ENCODE measurements around the gene TSPEAR.
"Not testable (repeated sequence)": the region's sequence is repeated elsewhere in the genome, so short reads cannot be mapped to it uniquely, and the experiment has no call there.

Gene TSPEAR

DNA sequence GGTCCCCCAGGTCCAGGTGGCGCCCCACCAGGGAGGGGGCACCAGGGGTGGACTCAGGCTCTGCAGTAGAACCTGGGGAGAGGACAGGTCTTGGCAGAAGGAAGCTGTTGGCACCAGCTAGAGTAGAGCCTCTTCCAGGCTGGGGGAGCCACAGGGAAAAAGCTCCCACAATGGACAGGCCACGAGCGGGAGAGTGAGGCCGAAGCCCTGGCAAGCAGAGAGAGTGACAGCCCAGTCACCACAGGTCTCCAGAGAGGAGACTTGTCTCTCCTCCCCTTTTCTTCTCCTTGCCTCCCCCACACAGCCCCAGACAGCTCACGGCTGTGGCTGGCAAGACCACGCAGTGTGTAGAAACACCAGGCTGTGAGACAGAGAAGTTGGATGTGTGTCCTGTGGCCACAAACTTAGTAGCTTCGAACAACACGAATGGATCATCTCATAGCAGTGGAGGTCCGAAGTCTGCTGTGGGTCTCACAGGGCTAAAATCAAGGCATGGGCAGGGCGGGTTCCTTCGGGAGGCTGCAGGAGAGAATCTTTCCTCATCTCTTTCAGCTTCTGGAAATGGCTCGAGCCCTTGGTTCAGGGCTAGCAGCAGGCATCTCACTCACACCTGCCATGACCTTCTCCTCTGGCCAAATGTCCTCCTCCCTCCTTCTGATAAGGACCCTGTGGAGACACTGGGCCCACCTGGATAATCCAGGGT, 60.2 kb downstream of the TSPEAR start:
- no peak for DNase-seq (ENCODE audit: low read depth)

DNA sequence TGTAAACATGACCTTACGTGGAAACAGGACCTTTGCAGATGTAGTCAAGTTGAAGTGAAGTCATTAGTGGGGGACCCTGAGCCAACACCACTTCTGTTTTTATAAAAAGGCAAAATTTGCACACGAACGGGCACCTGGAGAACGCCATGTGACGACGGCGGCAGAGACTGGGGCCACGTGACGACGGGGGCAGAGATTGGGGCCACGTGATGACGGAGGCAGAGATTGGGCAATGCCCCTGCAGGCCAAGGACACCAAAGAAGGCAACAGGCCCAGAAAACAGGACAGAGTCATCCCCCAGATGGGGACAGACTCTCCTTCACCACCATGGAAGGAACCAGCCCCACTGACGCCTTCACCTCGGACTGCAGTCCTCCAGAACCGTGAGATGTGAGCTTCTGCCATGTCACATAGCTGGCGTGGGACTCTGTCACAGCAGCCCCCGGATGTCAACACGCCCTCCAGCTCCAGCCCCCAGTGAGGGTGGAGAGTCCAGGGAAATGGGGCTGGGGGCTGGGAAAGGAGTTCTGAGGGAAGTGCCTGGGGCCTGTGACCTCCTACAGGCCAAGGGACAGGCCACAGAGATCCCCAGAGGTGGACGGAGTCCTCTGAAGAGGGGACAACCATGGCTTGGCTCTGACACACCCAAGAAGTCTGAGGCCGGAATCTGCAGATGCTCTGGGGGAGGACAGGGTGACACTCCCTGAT, 61.0 kb downstream of the TSPEAR start:
- DNase-seq (ENCODE audit: low read depth), result no peak

DNA sequence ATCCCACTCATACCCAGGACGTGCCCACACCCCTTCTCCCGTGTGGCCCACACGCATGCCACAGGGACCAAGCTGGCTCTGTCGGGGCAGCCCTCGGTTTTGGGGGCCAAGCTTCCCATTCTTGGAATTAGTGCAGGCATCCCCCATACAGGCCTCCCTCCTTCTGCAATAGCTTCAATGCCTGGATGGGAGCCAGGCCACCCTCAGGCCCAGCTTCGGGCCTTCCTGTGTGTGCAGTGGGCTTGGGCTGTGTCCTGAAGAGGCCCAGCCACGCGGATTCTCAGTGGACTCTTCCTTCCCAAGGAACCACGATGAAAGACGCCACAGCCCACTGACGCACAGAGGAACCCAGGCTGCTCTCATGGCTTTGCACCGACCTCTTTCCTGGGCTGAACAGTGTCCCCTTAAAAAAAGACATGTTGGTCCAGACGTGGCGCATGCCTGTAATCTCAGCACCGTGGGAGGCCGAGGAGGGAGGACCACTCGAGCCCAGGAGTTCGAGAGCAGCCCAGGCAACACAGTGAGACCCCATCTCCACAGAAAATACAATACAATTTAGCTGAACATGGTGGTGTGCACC, 61.8 kb downstream of the TSPEAR start:
- no peak for DNase-seq (ENCODE audit: low read depth)

DNA sequence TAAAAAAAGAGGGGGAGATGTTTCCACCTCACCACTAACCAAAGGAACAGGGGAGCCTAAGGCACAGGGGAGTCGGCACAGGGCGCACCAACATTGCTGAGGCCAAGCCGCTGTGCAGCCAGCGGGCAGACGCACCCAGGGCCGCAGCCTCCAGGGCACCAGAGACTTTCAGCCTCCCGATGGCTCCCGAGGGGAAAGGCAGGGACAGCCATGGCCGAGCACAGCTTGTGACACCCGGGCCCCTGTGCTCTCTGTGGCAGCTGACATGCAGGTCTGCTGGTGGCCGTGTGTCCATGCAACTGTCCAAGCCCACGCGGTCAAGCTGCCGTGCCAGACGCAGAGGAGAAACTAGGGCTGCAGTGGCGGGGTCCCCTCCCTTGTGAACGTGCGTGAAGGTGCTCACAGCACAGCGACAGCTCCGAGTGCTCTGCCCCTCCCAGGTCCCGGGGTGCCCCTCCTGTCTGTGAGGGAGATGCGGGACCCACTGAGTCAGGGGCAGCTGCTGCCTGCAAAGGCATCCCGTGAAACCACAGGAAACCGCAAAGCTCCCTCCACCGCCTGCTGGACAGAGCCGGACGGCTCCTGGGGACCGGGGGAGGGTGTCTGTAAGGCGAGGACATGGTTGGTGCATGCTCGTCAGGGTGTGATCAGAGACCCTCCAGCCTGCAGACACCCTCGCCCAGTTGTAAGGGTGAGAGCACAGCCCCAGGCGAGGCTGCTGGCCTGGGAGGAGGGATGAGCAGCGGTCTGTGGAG, 62.6 kb downstream of the TSPEAR start:
- DNase-seq (ENCODE audit: low read depth), result no peak

DNA sequence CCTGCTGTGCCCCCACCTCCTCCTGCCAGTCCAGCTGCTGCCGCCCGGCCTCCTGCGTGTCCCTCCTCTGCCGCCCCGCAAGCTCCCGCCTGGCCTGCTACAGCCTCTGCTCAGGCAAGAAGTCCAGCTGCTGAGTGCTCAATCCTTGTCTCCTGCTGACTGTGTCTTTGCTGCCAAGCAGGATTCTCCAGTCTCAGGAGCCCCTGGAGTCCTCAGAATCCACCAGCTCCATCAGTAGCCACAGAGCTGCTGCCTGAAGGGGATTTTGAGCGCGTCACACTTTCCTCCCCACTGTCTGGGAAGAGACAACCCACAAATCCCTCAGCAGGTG, 64.2 kb downstream of the TSPEAR start:
- DNase-seq (ENCODE audit: low read depth), result no peak

DNA sequence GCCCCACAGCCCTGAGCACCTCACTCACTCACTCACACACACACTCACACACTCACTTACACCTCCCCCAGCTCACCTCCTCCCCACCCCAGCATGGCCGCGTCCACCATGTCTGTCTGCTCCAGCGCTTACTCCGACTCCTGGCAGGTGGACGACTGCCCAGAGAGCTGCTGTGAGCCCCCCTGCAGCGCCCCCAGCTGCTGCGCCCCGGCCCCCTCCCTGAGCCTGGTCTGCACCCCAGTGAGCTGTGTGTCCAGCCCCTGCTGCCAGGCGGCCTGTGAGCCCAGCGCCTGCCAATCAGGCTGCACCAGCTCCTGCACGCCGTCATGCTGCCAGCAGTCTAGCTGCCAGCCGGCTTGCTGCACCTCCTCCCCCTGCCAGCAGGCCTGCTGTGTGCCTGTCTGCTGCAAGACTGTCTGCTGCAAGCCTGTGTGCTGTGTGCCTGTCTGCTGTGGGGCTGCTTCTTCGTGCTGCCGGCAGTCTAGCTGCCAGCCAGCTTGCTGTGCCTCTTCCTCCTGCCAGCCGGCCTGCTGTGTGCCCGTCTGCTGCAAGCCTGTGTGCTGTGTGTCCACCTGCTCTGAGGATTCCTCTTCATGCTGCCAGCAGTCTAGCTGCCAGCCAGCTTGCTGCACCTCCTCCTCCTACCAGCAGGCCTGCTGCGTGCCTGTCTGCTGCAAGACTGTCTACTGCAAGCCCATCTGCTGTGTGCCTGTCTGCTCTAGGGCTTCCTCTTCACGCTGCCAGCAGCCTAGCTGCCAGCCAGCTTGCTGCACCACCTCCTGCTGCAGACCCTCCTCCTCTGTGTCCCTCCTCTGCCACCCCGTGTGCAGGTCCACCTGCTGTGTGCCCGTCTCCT, 64.8 kb downstream of the TSPEAR start, which contains the start of gene KRTAP10-11:
KRTAP10-11 (plus strand) TSS at position 49 of the 856 bp plus-strand sequence; CDS start at position 94, 45 bp downstream.
- not testable (repeated sequence) for DNase-seq (ENCODE audit: low read depth)

DNA sequence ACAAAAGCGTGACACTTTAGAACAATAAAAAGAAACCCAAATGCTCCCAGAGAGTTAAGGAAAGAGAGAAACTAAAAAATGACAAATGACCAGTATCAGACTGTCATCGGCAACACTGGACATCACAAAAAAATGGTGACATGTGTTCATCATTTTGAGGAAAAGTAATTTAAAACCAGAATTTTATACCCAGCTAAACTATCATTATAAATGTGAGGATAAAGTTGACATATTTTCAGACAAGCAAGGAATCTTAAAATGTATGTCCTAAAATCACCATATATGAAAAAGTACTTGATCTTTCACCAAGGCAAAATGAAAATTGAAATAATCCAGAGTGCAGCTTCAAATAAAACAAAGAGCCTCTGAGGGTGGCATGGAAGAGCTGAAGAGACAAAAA, 66.5 kb downstream of the TSPEAR start:
- no peak for DNase-seq (ENCODE audit: low read depth)

DNA sequence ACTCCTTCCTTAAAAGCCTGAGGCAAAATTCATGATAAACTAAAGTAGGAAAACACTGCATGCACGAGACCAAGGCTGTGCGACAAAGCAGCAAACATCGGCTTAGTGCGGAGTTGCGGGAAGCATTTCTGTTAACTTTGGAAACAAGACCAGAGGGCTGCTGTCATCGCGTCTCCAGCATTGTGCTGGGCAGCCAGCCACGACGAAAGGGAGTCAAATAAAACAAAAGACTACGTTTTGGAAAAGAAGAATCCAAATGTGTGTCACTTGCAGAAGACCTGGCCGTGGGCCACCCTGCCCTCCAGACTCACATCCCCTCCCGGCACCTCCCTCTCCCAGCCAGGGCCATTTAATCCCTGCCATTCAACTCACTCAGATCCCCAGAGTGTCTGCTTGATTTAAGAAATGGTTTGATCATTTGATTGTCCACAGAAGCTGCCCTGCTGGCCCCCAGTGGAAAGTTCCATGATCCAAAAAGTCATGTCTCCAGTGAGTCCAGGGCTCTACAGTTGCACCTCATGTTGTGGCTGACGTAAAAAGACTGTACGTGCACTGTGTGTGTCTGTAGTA, 67.5 kb downstream of the TSPEAR start:
- DNase-seq (ENCODE audit: low read depth), result no peak

DNA sequence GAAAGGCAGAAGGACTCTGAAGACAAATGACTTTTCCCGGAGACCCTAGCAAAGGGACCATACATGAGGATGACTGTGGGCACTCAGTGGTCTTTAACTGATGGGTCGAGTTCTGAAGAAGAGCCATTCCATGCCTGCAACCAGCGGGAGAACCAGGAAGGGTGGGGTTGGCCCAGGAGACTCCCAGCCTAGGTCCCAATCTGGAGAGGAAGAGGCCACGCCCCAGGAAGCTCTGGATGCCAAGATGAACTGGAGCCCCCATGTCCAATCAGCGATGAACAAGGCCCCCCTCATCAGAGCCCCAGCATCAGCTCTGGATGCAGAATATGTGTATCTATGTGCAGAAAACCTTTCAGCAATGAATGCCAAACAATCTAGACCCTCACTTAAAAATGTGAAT, 70.6 kb downstream of the TSPEAR start:
- DNase-seq (ENCODE audit: low read depth), result no peak

DNA sequence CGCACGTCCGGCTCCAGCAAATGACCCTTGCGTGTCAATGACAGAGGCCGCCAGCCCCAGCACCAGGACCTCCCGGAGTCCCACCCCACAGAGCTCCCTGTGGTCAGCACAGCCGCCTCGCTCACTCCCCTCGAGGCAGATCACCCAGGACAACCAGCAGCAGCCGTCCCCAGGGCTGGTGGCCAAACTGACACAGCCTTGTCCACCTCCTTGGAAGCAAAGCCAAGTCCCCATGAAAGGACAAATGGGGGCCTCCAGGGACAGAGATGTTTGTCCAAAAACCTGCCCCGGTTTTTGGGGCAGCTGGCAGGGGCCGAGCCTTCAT, 72.1 kb downstream of the TSPEAR start:
- DNase-seq (ENCODE audit: low read depth), result no peak

DNA sequence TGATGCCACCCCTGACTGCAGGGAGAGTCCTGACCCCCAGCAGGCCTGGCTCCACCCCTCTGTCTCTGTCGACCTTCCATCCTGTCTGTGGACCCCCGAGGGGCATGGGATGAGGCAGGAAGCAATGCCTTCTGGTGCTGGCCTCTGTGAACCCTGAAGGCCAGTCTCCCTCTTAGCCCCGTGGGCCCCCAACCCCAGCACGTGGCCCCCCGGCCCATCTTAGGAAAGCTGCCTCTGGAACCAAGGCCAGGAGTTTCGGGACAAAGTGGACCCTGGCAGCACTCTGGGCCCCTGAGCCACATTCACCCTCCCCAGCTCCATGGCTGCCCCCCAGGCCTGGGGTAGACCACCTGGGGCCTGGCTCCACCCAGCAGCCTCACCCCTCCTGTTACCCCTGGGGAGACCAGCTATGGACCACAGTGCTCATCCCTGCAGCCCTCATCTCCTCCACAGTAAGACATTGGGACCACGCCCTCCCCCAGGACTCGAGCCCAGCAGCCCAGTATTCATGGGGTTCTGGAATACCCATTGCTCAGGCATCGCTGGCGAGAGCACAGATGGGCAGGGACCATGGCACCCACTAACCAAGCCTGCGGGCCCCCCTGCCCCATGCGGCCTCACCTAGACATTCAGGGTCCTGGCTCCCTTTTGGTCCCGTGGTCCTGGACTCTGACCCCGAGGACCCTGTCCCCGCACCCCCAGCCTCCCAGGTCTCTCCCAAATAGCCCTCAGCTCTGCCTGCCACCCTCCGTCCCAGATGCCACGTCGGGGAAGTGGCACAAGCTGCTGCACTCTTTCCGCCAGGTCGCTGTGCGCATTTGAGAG, 72.7 kb downstream of the TSPEAR start:
- DNase-seq (ENCODE audit: low read depth), result not testable (repeated sequence)

DNA sequence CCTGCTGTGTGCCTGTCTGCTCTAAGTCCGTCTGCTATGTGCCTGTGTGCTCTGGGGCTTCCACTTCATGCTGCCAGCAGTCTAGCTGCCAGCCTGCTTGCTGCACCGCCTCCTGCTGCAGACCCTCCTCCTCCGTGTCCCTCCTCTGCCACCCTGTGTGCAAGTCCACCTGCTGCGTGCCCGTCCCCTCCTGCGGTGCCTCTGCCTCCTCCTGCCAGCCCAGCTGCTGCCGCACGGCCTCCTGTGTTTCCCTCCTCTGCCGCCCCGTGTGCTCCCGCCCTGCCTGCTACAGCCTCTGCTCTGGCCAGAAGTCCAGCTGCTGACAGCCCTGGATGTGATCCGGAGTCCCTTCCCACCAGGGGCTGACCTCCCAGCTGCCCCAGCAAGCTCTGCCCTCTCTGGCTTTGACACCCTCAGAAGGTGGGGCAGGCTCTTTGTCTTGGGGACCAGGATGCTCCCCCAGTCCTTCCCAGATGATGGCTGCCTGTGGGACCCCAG, 73.5 kb downstream of the TSPEAR start:
- DNase-seq (ENCODE audit: low read depth), result not testable (repeated sequence)

DNA sequence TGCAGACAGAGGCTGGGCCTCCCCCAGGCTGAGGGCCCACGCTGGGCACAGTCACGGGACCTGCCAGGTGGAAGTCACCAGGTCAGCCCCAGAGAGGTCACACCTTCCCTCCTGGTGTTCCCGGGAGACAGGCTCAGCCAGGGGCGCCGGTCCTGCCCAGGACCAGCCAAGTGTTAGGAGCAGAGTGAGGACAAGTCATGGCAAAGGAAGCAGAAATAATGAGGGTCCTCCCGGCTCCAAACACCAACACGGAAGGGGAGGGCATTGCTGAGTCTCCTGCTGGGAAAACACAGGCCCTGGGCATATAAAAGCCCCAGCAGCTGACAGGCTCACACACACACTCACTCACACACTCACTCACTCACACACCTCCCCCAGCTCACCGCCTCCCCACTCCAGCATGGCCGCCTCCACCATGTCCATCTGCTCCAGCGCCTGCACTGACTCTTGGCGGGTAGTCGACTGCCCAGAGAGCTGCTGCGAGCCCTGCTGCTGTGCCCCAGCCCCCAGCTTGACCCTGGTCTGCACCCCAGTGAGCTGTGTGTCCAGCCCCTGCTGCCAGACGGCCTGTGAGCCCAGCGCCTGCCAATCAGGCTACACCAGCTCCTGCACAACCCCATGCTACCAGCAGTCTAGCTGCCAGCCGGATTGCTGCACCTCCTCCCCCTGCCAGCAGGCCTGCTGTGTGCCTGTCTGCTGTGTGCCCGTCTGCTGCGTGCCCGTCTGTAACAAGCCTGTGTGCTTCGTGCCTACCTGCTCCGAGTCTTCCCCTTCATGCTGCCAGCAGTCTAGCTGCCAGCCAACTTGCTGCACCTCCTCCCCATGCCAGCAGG, 74.1 kb downstream of the TSPEAR start, which contains the start of gene KRTAP10-10:
KRTAP10-10 (plus strand) TSS at position 339 of the 833 bp plus-strand sequence; CDS start at position 401, 62 bp downstream.
- no peak for DNase-seq (ENCODE audit: low read depth)

DNA sequence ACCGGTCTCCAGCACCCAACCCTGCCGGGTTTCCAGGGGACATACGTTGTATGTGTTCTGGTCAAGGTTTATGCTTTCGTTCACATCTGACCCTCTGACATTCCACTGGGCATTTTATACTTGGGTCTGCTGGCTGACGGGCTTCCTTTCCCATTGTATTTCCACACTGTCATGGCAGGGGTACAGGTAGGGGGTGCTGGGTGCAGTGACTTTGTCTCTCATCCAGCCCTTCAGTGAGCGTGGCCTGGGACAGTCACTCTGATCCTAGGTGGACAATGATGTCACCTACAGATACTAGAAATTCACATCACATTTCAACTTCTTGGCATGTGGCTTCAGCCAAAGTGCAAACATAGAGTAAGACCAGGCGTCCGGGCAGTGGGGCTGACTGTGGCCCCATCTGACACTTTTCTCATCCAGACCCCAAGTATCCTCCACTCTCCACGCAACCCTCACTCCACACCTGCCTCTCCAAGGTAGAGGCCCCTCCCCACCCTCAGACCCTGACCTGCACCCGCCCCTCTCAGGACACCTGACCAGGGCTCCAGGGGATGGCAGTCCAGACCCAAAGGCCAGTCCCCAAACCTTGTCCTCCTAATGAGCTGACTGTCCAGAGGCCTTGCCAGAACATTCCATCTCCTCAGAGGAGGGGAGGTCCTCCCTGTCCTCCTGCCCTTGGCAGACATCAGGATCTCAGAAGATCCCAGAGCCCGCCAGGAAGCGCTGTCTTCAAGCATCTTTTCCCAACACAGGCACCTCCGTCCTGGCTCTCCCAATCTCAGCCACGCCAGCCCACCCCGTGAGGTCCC, 75.0 kb downstream of the TSPEAR start:
- no peak for DNase-seq (ENCODE audit: low read depth)

DNA sequence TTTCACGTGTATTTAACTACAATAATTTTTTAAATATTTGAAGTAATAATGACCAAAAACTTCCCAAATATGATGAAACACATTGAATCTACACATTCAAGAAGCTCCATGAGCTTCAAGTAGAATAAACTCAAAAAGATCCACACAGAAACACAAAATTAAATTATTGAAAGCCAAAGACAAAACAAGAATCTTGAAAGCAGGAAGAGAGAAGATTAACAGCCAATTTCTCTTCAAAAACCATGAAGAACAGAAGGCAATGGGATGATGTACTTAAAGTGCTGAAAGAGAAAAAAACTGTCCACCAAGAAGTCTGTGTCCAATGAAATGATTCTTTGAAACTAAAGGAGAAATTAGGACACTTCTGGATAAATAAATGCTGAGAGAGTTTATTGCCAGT, 79.3 kb downstream of the TSPEAR start:
- no peak for DNase-seq (ENCODE audit: low read depth)

DNA sequence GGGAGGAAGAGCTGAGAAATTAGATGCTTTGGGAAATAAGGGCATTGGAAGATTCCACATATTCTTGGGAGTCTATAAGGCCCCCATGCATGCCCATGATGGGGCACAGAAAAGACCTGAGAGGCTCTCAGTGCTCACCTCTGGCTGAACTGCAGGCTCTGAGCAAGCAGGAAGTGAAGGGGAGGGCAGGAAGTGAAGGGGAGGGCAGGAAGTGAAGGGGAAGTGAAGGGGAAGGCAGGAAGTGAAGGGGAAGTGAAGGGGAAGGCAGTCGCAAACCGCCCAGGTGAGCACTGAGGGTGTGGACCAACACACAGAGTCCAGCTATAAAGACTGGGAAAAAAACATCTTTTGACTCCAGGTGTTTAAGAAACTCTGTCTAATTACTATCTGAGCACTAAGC, 80.9 kb downstream of the TSPEAR start:
- DNase-seq (ENCODE audit: low read depth), result no peak

DNA sequence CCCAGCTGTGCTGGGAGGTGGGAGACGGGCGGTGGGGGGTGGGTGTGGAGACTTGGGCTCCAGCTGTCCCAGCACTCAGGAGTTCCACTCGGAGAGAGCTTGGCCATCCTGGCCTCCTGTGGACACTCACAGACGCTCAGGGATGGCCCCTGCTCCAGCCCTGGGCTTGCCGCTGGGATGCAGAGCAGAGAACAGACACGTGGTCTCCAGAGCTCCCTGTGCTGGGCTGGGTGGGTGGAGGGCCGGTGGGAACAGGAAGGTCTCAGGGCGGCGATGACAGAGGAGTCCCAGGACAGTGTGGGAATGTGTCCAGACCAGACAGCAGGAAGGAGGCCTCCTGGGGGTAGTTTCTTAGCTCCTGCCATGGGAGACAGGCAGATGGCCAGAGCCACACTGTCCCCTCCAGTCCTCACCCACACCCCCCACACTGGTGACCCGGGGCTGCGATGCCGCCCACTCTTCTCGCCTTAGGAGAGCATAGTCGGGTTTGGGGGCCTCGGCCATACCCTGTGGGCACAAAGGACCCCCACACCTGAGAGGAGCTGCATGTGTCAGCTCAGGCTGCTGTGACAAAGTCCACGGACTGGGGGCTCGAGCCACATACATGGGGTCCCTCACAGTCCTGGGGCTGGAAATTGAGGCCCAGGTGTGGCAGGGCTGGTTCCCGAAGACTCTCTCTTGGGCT, 82.5 kb downstream of the TSPEAR start:
- DNase-seq (ENCODE audit: low read depth), result no peak

DNA sequence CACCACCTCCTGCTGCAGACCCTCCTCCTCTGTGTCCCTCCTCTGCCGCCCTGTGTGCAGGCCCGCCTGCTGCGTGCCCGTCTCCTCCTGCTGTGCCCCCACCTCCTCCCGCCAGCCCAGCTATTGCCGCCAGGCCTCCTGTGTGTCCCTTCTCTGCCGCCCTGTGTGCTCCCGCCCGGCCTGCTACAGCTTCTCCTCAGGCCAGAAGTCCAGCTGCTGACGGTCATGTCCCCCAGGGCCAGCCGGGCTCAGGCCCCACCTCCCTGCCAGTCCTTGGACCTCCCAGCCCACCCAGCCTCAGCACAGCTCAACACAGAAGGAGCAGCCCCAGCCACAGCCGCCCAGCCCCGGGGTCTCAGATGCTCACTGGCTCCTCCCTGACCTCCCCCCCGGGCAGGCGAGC, 83.5 kb downstream of the TSPEAR start:
- not testable (repeated sequence) for DNase-seq (ENCODE audit: low read depth)
